Midbrain (tissue), 1 donor: ENCODE measurements around the gene CACNA2D1.

ENCODE experiments used
- DNase-seq: peaks from one replicate; lab custom pipeline; 2025; lab: John Stamatoyannopoulos, UW

The CACNA2D1 gene

DNA sequence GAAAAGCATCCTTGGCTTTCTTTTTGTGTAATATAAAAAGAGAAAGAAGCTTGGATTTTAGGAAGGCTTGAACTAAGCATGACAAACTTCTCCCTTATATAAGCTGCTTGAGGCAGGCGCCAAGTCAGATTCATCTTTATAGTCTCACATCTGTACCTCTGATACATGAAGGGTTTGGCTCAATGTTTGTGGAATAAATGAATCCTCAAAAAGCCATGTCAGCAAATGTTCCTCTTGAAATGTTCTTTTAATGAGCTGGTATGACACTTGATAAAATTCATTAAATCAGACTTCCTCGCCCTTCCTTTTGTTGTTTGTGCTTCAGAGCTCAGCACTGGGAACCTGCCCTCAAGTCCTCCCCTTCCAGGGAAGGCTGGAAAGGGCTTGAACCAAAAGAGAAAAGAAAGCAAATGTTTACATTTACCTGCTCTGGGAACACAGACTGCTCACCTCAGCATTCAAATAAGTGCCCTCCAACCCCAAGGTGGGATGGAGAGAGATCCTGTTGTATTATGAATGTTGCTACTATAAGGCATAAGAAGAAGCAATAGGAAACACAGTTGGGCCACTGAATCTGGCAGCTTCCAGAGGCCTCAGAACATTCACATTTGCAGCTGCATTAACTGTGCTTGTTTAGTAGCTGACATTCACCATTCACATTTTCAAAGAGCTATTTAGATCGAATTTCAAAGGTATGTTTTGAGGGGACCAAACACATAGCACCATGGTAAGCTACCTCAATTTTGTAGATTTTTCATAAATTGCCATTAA is 212.6 kb downstream of the CACNA2D1 start:
- DNase-seq, result peak; percentile 23

DNA sequence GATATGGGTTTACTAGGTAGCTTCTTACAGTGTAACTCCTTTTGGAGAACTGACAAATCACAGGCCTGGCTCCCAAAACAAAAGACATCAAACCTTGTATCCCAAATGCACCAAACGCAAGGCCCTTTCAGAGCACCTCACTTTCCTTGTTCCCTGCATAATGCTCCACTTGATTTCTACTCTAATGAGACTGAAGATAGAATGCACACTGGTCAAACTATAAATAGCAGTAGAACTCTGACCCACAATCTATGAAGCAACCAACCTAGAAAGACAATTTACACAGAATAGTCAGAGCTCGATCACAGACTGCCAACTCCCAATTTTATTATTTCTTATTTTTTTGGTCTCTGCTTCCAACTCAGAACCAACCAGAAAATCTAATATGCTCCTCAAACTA is 214.4 kb downstream of the CACNA2D1 start:
- DNase-seq, result no peak

DNA sequence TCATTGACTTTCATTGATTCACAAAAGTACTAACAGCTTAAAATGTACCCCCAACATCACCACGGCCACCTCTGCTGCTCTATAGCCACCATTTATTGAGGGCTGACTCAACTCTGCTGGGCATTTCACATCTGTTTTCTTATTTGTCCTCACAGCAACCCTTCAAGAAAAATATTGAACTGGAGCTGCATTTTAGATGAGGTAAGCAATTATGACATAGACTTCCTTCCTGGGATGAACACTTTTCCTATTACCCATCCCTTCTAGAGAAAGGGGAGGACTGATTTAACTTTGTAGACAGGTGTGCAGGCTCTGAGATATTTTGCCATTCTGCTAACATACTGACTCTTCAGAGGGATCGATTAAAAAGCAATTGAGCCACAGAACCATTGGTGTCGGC is 217.4 kb downstream of the CACNA2D1 start:
- DNase-seq, result no peak

DNA sequence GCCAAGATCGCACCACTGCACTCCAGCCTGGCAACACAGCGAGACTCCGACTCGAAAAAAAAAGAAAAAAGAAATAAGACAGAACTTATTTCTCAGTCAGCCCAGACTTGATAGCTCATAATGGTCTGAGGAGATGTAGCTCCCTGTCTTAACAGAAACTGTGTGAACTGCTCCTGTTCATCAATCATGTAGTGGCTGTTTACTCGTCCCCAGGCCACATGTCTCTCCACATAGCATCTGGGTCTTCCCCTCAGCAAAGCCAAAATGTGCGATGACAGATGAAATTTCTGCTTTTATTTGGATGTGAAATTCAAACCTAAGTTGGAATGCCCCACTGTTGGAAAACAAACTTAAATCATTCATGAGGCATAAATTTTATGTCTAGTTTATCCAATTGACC is 219.0 kb downstream of the CACNA2D1 start:
- no peak for DNase-seq

DNA sequence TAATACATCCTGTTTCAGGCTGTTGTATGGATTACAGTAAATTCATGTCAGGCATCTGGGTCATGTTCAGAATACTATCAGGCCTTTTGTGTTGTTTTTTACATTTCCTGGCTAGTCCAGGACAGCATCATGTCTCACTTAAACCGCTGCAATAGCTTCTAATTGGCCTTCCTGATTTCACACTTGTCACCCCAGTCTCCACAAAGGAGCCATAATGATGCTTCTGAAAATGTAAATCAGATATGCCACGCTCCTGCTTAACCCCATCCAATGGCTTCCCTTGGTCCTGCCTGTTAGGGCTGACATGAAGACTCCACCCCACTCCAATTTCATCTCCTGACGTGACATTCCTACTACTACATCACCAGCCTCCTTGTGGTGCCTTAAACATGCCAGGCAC is 220.0 kb downstream of the CACNA2D1 start:
- DNase-seq, result no peak

DNA sequence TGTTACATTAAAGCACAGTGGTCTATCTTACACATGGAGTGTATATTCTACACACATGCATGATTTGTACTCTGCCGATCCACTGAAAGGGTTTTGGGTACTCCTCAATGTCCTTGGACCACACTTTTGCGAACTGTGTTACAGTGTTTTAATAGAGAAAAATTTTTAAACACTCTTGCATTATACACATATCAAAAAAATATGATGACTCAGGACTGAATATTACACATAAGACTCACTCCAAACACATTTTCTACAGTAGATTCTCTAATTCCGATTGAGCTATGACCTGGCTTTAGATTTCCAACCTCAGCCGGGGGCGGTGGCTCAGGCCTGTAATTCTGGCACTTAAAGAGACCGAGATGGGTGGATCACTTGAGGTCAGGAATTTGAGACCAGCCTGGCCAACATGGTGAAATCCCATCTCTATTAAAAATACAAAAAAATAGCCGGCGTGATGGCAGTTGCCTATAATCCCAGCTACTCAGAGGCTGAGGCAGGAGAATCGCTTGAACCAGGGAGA is 222.4 kb downstream of the CACNA2D1 start:
- no peak for DNase-seq

DNA sequence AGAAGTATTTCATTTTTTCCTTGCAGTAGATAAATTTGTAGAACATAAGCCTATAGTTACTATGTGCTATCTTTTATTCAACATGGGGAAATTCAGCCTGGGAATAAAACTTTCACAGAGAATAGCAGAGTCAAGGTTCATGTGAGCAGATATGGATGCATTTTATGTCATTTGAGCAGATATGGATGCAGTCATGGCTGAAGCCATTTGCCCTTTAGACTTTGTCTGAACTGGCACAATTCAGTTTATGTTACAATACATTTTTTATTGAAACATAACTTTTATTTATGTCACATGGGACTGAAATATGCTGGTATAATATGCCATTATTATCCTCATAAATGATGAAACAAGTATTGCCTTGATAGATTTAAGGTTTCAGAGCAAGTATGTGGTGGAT is 231.1 kb downstream of the CACNA2D1 start:
- DNase-seq, result no peak

DNA sequence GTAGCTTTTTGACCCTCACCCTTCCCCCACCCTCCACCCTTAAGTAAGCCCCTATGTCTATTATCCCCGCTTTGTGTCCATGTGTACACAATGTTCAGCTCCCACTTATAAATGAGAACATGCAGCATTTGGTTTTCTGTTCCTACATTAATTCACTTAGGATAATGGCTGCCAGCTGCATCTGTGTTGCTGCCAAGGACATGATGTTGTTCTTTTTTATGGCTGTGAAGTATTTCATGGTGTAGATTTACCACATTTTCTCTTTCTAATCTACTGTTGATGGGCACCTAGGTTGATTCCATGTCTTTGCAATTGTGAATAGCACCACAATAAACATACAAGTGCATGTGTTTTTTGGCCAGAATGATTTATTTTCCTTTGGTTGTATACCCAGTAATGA is 232.2 kb downstream of the CACNA2D1 start:
- DNase-seq, result no peak

DNA sequence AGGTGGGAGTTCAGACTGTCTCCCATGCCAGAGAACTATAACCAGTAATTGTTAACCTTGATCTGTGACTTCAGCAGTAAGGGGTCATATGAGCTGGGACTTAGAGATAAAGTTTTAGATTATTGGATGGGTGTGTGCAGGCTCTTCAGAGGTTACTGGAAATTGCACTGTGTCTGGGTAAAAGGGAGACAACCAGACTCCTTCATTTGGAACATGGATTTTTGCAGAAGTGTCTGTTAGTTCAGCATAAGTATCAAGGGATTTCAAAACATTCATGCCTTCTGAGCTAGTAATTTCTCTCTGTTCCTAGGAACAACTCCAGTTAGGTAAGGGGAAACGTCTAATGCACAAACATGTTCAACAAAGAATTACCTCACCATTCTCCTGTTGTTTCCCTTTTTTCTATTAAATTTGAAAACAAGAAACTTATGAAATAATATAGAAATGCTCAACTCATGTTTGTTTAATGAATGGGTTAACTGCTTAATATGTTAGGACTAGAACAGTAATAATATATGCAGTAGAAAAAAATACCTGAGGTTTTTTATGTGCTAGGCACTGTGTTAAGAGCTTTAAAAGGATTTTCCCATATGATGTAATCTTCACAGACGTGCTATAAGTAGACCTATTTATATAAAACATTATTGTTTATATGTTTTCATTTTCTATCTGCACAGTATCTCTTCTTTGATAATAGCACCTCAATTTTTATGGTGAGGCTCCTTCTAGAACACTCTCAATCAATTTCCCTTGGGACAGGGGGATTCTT is 233.0 kb downstream of the CACNA2D1 start:
- no peak for DNase-seq

DNA sequence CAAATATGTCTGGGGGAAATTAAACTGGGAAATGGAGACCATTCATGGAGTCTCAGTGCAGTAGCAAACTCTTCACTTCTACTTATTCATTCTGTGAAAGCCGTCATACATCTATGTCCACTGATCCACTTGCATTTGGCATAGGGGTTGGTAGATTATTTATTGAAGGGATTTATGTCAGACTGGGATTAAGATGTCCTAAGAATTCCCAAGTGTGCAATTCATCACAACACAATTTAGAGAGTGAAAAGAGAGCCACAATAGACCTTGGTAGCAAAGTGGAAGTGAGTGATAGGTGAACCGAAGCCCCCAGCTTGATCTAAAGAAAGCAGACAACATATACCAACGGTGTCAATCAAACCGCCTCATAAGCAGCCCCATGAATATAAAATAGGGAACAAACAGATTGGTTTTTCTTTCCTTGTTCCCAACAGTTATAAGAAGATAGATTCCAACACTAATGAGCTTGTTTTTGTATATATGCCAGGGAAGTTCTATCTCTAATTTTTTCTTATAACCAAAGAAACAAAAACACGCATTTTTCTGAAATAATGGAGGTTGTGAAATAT is 234.3 kb downstream of the CACNA2D1 start:
- DNase-seq, result no peak

DNA sequence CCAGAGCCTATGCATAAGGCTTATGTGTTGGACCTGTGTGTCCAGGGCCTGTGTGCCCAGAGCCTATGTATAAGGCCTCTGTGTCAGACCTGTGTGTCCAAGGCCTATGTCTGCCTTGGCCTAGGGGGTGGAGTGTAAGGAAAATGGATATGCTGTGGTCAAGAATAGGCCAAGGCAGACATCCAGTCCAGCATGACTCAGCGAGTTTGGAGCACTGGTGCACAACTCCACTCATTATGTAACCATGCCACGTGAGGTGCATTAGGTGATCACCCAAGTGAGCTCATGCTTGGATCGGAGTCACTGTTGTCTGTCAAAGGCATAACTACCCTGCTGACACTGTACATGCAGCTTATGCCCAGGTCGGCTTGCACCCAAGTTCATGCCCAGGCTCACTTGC is 238.9 kb downstream of the CACNA2D1 start:
- DNase-seq, result no peak

DNA sequence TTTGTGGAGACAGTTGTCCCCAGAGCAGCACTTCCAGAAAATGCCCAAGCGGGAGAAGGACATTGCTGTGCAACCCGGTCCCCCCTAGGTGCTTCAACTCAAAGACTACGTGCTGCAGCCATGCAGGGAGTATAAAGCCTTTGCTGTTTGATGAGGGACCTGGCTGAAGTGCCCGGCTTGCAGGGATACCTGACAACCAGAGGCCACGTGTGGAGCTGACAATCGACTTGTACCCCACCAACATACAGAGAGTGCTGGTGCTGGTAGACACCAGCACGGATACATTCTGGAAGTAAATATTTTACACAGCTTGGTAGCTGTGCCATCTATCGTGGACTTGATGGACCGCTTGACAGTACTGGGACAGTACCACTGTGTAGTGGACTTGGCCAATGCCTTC is 240.6 kb downstream of the CACNA2D1 start:
- no peak for DNase-seq

DNA sequence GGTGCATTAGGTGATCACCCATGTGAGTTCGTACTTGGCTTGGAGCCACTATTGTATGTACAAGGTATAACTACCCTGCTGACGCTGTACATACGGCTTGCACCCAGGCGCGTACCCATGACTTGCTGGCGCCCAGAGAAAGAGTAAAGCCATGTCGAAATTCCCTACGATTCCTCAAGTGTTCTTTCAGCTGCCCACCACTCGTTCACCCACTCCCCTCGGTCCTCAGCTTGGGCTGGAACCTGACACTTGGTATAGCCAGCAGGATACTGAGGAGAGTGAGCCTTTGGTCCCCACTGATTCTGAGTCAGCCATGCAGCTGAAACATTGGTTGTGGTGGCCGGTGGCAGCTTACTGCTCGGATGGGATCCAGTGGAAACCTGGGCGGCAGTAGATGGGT is 241.5 kb downstream of the CACNA2D1 start:
- no peak for DNase-seq

DNA sequence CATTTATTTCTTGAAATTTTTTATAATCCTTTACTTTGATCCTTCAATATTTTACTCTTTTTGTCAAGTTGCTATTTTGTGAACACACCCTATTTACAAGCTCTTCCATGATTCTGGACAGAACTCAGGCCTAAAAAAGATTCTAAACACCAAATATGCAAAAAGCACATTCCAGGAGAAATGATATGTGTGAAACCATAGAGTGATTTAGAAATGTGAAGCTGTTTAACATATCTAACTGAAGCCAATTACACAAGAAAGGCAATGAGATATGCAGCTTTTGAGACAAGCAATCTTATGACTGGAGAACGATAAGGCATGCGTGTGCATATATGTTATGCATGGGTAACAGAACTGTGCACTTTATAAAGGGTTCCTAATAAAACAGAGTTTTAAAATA is 243.0 kb downstream of the CACNA2D1 start:
- DNase-seq, result no peak

DNA sequence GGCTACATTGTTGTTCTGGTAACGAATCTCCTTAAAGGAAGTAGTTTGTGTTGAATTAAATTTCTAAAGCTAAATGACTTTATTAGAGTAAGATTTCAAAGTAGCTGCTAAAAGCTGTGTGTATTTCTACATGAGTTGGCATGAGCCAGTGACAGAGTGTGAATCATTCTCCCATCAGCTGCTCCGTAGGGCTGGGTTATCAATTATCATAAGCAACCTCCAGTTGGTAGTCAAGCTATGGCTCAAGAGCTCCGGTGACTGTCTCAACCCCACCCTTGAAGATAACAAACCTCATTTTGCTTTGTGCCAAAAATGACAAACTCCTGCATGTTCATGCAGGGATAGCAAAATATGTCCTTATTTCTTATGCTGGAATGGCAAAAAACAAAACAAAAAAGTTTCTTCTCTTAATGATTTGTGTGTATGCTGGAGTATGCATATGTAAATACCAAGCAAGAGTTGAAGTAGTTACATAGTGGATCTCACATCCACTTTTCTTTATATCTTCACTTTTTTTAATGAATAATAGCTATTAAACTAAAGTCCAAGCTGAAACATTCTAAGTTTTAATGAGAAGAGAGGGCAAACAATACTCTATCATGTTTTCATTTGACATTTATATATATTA is 249.4 kb downstream of the CACNA2D1 start:
- DNase-seq, result no peak

DNA sequence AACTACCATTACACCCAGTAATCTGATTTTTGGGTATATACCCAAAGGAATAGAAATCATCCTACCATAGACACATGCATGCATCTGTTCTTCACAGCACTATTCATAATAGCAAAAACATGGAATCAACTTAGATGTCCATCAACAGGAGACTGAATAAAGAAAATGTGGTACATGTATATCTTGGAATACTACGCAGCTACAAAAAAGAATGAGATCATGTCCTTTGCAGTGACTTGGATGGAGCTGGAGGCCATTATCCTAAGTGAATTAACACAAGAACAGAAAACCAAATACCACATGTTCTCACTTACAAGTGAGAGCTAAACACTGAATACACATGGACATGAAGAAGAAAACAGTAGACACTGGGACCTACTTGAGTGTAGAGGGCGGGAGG is 254.9 kb downstream of the CACNA2D1 start:
- DNase-seq, result no peak

DNA sequence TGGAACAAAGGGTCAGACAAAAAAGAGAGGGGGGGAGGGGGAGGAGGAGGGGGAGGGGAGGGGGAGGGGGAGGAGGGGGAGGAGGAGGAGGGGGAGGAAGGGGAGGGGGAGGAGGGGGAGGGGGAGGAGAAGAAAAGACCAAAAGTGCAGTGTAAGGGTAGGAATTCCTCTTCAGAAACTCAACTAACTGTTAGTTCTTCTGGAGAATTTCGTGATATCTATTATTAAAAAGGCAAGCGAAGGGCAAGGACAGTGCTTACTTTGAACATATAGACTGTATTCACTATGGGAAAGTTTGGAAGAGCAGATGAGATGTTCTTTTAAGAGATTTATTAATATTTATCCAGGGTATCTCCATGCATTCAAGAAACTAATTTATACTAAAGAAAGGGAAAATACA is 258.1 kb downstream of the CACNA2D1 start:
- no peak for DNase-seq

DNA sequence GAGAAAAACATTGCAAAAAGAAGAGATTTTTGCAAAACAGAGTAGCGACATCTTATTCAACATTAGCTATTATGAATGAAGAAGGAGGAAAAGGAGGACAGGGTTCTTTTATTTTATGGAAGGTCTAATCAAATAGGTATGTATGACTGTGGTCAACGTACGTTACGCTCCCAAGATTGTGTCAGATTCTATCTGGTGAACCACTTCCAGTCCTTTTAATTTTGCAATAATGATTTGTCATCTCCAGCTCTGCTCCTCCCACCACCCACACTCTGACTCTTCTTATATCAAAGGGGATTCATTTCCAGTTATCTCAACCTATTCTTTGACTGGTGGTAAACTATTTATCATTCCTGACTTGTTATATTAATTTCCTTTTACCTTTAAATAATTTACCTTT is 259.9 kb downstream of the CACNA2D1 start:
- no peak for DNase-seq

DNA sequence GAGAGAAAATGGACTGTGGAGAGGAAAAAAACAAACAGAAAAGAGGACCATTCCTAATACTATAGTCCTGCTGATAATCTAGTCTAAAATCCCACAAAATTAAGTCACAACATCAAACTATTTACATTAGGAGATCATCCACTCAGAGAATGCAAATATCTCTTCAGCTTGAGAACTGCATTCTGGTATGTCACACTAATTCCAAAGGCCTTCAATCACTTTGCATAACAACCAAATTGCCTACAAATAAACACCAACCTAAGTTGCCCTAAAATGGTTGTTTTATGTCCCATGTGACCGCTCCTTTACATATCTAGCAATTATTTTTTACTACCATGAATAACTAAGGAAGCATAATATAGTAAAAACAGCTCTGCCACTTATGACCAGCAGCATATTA is 264.3 kb downstream of the CACNA2D1 start:
- no peak for DNase-seq

DNA sequence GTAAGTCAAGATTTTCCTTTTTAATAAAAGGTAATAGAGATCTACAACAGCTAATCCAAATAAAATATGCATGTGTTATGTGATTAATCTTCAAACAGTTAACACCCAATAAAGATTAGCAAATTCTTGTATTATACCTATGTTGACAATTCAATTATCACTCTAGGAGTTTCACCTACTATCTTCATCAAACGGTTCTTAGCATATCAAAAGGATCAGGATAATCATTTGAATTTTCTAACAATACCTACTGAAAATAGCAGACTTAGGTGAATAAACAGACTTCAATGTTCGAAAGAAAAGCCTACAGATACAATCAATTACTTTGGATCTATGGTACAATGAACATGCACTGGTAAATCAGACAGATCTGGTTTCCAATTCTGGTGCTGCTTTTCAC is 268.3 kb downstream of the CACNA2D1 start:
- no peak for DNase-seq

DNA sequence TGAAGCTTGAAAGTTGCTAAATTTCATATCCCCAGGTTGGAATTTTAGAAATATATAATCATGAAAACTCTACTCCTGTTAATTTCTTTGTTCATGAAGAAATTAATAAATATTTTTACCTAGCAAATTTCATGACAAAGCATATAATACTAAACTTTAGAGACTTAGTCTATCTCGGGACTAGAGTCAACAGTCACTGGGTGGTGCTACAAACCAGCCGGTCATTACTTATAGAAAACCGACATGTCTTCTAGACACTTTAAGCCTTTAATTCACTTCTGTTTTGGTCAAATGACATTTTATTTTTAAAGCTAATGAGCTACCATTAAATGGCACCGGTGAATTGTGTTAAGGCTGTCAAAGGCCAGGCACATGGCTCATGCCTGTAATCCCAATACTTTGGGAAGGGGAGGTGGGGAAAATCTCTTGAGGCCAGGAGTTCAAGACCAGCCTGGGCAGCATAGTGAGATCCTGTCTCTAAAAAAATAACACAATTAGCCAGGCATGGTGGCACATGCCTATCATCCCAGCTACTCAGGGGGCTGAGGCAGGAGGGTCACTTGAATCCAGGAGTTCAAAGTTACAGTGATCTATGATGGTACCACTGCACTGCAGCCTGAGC is 270.1 kb downstream of the CACNA2D1 start:
- no peak for DNase-seq

DNA sequence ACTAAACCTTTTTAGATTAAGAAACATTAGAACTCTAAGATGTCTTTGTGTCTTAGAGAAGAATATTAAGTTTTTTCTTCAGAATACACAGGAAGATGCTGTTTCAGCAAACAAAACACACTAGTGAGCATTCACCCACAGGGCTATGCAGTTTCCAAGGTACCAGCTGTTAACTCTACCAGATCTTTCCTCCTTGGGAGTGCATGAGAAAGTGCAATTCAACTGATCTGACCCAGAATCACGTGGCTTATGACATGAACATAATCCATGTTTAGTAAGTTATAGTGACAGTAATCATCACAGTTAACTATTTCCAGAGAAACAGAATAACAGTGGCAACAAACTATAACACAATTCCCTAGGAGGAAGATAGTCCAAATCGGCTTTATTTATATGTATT is 270.7 kb downstream of the CACNA2D1 start:
- no peak for DNase-seq
